ENCODE measurements around the gene C1QL1.

- TF ChIP-seq, protein P1, sequence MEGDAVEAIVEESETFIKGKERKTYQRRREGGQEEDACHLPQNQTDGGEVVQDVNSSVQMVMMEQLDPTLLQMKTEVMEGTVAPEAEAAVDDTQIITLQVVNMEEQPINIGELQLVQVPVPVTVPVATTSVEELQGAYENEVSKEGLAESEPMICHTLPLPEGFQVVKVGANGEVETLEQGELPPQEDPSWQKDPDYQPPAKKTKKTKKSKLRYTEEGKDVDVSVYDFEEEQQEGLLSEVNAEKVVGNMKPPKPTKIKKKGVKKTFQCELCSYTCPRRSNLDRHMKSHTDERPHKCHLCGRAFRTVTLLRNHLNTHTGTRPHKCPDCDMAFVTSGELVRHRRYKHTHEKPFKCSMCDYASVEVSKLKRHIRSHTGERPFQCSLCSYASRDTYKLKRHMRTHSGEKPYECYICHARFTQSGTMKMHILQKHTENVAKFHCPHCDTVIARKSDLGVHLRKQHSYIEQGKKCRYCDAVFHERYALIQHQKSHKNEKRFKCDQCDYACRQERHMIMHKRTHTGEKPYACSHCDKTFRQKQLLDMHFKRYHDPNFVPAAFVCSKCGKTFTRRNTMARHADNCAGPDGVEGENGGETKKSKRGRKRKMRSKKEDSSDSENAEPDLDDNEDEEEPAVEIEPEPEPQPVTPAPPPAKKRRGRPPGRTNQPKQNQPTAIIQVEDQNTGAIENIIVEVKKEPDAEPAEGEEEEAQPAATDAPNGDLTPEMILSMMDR (IDR thresholded peaks at IDR 0.05; ENCODE audit: borderline replicate concordance, extremely low read depth, low read length, poor library complexity, severe bottlenecking) = no peak
- TF ChIP-seq EZH2 (IDR thresholded peaks at IDR 0.05; ENCODE audit: borderline replicate concordance, low read depth, low read length, severe bottlenecking) = no peak
These were observed 27.4 kb upstream of the C1QL1 start for GRCh38 chr17:44995436-44996001.
